ENCODE data around the gene CD300LF.

The CD300LF gene

DNA sequence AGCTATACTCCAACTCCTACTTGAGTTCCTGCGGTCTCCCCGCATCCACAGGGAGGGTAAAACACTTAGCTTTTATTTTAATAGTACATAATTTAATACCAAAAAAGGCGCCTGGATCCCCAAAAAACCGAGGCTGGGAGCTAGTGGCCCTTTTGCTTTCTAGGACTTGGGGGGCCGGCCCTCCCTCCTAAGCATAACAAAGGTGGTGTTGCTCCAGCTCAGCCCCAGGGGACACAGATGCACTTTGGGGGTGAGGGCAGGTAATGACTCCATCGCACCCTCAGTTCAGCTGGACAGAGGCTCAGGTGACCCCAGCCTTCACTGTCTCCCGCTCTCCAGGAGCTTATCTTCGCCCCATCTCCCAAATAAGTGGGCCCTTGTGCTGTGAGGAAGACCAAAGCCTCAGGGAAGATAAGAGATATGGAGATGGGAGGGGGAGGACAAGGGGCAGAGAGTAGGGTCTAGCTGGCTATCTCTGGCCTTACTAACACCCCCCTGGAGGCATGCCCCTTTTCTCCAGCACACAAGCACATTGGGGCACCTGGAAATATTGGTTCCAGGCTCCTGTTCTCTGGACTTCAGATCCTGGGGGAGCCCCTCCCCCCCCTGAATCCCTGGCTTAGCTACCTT is 32.9 kb upstream of the CD300LF start:
- DNase-seq = no peak

DNA sequence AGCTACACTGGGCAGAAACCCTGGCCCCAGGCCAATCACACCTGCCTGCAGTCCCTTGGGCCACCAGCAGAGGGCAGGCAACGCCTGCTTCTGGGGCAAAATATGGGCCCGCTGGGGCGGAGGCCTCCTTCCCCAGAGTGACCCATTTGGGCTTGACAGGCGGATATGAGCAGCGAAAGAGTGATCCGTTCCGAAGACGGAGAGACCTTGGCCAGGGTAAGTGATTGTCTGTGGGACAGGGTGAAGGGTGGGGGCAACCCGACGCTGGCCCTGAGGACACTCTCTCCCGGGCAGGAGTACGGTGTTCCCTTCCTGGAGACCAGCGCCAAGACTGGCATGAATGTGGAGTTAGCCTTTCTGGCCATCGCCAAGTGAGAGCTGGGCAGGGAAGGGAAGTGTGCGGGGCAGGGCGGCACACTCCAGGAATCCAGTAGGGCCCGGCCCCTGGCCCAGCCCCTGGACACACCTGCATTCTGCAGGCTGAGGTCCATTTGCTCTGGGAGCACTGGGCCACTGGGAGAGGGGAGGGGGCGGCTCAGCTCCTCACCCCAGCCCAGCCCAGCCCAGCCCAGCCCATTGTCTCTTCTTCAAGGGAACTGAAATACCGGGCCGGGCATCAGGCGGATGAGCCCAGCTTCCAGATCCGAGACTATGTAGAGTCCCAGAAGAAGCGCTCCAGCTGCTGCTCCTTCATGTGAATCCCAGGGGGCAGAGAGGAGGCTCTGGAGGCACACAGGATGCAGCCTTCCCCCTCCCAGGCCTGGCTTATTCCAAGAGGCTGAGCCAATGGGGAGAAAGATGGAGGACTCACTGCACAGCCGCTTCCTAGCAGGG is 32.2 kb upstream of the CD300LF start:
- peak; percentile 58 to 86 (median 78) for DNase-seq

DNA sequence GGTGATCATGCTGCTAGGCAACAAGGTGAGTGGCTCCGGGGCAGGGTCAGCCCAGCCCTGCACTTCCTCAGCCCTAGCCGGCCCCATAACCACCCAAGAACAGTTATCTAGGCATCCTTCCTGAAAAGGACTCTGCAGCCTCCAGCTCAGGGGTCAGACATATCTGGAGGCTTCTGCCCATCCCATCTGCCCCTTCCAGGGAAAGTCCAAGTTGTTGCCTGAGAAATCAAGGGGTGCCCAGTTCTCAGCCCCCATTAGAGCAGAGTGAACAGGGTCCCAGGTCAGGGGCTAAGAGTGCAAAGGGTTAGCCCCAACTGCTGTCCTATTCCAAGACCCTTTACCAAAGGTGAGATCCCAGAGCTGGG is 31.6 kb upstream of the CD300LF start:
- no peak for DNase-seq

DNA sequence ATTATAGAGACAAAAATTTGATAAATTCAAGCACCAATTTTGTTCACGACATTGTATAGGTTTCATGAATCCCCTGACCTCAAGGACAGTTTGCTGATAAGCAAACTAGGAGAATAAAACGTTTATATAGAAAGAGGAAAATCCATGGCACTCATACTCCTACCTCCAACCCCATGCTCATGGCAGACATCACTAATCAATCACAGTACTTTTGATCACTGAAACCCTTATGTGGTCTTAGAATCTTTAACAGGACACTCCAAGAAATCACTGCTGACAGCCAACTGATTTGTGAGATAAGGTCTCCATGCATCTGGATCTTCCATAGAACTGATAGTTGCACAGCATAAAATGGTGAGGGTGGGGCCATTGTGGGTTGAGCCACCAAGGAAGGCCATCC is 31.0 kb upstream of the CD300LF start:
- DNase-seq = no peak

DNA sequence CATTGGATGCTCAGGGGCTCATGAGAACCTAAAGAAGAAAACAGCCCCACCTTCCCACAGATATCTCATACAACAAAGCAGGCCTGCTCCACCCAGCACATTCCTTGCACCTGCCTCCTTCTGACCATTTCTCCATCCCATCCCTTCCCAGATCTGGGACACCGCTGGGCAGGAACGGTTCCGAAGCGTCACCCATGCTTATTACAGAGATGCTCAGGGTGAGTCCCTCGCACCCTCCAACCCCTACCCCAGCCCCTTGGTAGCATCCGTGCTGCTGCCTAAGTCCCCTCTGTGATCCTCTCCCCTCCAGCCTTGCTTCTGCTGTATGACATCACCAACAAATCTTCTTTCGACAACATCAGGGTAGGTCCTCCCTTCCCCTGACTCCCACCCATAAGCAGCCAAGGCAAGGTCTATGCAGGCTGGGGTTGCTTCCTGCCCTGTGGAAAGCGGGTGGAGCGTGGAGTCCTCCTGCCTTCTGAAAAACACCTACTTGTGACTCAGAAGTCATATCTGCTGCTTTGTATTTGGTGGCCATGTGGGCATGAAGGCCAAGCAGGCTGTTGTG is 30.3 kb upstream of the CD300LF start:
- DNase-seq = no peak

DNA sequence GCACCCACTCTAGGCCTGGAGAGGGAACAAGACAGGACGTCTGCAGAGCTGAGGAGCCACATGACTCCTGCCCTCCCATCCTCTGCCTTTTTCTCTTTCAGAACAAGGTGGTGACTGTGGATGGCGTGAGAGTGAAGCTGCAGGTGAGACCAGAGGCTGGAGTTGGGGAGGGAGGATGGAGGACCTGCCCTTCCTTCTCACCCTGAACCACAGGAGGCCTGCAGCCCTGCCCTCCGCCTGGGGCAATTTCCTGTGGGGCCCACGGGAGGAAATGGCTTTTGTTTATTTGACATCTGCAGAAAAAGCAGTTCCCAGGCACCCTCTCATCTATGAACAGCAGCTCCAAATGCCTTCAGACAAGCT is 29.4 kb upstream of the CD300LF start:
- peak in 5 of 6 experiments; percentile 13 to 65 (median 41) for DNase-seq

DNA sequence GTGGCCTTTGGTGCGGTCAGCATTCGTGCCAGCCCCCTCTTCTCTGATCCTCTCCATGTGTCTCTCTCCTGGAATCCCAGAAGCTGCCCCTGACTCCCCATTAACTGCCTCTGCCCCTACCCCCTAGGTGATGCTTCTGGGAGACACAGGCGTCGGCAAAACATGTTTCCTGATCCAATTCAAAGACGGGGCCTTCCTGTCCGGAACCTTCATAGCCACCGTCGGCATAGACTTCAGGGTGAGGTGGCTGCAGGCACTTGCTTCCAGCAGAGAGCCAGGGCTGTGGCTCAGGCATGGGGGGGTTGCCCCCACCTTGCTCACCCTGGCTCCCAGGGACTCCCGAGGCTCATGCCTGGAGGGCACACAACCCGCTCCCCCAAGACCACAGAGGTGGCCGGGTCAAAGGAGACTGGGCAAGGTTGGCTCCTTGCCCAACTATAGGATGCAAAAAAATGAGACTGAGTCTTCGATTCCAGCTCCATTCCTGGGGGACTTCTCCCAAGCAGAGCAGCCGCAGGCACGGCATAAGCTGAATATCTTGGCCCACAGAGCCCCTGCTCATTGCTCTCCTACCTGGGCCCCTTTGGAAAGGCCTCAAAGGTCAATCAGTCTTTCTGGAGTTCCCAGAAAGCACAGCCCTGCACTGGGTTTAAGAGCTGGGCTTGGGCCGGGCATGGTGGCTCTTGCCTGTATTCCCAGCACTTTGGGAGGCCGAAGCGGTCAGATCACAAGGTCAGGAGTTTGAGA is 28.1 kb upstream of the CD300LF start:
- no peak for DNase-seq

DNA sequence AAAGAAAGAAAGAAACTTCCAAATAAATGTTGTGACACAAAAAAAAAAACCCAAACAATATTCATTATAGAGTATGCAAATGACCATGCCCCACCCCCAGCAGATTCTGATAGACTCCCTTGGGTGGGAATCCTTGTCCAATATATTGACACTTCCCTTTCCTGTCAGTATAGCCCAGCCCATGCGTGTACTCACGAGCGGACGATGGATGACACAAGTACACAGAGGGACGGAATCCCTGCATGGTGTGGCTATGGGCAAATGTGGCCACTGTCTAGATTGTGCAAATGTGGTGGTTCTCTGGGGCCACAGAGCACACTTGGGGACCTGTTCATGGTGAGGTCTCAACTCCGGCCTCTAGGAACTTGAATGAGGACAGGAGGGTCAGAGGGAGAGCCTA is 27.4 kb upstream of the CD300LF start:
- no peak for DNase-seq

DNA sequence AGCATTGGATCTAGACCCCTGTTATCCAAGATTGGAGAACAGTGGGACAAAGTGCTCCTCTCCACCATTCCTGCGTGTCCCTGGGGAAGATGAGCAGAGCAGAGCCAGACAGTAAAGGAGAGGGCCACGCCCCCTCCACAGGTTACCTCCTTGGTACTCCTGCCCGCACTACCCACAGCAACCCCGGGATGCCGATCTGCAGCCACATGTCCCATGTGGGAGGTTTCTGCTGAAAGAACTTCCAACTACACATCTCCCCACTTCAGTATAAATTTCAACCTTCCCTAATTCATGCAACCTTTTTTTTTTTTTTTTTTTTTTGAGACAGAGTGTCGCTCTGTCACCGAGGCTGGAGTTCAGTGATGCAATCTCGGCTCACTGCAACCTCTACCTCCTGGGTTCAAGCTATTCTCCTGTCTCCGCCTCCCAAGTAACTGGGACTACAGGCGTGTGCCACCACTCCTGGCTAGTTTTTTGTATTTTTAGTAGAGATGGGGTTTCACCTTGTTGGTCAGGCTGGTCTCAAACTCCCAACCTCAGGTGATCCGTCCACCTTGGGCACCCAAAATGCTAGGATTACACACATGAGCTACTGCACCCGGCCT is 26.6 kb upstream of the CD300LF start:
- DNase-seq = peak in 2 of 6 experiments; percentile 22 to 28

DNA sequence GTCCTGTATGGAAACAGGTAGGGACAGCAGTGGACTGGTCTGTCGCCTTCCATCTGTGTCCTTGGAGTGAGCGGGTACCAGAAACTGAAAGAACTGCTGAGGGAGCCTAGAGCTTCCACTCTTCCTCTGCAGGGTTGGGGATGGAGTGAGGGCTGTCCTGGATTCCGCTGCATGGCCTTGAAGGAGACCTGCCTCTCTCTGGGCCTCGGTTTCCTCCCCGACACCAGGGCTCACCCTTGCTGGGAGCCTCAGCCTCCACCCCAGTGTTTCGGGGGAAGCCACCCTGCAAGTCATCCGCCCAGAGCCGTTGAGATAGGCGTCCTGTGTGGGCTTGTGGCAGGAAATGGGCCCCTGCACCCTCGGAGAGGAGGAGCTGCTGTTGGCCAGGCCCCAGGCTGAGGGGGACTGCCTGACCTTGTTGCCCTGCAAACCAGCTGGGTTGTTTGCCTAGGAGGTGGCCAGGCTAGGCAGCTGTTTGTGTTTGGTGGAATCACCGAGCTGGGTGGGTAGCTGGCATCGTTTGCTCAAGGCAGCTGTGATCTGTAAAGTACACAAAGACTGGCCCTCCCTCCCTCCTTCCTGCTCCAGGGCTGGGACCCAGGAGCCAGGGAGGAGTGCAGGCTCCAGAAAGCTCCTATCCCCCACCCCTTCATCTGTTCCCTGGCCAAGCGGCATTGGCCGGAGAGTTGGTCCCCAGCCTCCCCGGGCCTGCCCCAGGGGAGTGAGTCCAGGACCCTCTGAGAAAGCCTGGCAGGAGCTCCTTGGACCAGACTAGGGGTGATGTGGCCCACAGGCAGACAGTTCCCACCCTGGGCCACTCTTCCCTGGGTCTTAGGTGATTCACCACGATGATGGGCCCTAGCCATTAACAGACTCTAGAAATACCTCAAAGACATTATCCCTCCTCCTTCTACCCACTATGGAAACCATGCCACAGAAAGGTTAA is 25.6 kb upstream of the CD300LF start:
- DNase-seq = peak in 5 of 6 experiments; percentile 31 to 70 (median 62)

DNA sequence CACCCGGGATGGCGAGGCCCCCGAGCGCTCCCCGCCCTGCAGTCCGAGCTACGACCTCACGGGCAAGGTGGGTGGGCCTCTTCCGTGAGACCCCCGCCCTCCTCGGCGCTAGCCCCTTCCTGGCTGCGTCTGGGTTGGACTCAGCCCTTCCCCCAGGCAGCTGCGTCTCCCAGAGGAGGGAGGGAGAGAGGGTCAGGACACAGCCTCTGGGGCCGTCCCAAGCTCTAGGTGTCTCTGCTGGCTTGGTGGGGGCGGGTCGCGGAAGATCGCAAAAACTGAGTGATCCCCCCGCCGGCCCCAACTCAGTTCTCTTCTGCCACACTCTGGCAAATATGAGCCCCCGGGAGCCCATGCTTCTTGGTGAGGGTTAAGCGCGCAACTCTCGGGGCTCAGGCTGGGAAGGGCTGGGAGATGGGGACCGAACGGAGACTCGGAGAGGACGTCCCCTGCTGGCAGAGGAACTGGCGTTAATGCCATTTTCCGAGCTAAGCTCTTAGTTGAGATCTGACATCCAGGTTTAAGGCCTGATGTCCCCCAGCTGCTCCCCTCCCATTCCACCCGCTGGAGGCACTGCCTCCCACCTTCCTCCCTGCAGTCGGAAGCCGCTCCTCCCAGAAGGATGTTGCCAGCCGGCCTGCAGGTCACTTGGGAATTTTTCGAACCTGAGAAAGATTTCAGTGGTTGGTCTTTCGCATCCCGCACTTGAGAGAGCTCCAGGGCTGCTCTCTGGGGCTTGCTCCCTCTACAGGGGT is 24.8 kb upstream of the CD300LF start:
- peak in 5 of 6 experiments; percentile 20 to 41 (median 36) for DNase-seq

DNA sequence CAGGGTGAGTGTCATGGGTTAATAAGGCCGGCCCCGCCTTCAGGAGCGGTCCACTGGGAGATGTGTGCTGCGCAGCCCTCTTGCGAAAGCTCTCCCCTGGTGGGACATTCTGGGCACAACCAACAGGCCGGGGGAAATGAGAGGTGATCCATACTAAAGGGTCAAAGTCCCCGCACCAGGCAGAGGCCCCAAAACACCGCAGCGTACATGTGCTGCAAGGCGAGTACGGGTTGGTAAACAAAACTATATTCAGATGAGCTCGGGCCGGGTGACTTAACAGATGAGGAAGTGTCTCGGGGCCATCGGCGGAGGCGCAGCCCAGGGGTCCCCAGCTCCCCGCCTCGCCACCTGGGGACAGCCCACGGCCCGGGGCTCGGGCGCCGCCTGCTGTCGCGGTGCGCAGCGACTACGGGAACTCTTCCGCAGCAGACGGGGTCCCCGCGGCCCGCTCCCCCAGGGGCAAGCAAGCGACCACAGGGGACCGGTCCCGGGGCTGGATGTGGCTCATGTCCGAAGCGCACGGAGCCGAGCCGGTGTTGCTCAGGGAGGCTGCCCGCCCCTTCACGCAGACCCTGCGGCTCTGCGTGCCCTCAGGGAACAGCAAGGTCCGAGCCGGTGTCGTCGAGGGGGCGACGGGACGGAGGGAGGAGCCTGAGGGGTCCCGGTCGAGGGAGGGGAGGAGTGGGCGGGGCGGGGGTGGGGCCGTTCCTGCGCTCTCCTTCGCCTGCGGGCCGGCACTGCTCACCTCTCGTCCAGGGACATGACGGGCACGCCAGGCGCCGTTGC is 24.0 kb upstream of the CD300LF start, which contains the start of gene RAB37:
Gene RAB37 (plus strand): TSS at position 744 of the 786 bp plus-strand sequence. CDS start 17 bp downstream, at position 761.
- peak in 4 of 6 experiments; percentile 33 to 46 (median 44) for DNase-seq

DNA sequence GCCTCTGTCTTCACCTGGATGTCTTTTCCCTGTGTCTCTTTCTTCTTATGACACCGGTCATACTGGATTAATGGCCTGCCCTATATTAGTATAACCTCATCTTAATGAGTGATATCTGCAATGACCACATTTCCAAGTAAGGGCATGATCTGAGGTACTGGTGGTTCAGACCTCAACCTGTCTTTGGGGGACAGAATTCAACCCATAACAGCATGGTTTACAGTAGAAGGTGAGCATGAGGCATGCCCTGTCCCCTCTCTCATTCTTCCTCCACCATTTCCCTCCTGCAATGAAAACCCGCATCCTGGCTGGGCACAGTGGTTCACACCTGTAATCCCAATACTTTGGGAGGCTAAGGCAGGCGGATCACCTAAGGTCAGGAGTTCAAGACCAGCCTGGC is 21.5 kb upstream of the CD300LF start:
- DNase-seq = no peak

DNA sequence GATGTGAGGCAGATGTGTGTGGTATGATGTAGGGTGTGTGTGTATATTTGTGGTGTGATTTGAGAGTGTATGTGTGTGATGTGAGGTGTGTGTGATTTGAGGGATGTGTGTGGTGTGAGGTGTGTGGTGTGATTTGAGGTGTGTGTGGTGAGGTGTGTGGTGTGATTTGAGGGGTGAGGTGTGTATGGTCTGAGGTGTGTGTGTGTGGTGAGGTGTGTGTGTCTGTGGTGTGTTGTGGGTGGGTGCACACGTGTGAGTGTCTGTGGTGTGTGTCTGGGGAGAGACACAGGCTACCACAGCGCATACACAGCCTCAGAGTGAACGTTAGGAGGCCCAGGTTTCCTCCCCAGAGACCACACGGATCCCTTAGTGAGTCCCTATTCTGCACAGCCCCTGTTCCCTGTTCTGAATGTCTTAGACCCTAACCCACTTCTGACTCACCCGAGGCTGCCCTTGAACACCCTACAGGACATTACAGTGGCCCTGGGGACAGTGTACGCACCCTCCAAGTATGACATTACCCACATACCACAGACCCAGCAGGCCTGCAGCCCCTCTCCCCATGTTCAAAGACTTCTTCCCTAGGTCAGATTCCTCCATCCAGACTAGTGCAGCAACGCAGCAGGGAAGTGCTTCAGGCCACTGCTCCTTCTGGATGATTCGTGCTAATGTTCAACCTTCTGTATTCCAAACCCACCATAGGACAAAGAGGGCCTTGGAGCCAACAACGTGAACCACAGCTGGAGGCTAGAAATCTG is 20.8 kb upstream of the CD300LF start:
- no peak for DNase-seq

DNA sequence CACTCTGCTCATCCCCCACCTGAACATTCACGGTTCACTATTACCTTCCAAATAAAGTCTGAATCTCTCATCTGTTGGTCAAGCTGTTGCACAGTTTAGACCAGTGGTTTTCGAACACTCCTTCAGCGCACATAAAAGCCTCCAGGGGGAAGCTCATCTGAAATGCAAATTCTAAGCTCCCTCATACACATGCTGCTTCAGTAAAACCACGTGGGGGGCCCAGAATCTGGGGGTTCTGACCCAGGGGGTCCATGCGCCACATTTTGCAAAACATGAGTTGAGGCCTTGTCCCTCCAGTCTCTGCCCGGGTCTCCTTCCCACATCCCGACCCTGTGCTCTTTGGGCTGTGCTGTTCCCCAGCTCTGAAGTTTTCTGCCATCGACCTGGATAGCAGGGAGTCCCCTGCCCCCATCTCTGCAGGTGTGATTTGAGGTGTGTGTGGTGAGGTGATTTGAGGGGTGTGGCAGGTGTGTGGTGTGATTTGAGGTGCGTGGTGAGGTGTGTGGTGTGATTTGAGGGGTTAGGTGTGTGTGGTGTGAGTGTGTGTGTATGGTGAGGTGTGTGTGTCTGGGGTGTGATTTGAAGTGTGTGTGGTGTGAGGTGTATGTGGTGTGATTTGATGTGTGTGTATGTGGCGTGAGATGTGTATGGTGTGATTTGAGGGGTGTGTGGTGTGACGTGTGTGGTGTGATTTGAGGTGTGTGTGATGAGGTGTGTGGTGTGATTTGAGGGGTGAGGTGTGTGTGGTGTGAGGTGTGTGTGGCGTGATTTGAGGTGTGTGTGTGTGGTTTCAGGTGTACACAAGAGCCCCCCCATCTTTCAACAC is 19.5 kb upstream of the CD300LF start:
- DNase-seq = no peak

DNA sequence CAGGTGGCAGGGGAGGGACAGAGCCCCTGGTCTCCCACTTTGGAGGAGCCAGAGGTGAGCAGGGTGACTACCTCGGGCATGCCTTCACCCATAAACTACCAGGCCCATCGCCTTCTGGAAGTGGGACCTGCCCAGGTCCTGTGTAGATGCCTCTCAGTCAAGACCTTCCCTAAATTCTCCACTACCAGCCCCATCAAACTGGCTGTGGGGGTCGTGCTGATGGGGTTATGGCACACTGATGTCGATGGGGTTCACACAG is 18.6 kb upstream of the CD300LF start:
- no peak for DNase-seq

DNA sequence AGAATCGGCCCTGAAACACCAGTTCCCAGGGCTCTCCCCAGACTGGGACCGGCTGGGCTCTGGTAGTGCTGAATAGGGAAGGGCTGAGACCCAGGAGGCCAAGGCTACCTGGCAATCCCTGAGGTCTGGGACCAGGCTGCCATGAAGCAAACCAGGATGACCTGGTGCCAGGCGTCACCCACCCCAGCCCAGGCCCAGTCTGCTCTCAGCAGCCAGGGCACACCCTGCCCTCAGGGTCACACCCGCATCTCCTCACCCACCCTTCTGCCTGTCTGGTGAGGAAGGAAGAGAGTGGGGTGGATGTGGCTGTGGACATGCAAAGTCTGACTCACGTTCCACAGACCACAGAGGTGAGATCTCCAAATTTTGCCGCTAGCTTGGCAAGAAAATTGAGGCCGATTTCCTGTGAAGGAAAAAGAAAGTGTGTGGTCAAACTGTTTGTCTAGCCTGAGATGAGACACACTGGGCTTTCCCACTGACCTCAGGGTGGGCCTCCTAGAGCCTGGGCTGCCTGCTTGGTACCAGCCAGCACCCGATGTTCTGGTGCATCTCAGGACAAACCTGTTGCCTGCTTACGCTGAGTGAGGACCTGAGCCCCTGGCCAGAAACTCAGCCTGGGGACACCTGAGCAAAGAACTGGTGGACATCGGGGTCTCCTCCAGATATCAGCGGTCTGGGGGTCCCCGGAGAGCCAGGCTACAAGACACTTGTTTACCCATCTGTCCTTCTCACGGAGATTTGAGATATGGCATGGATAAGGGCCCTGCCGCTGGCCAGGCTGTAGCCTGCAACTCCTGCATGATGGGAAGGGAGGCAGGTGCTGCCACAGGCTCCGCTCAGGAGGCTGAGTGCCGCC is 18.0 kb upstream of the CD300LF start:
- DNase-seq = no peak

DNA sequence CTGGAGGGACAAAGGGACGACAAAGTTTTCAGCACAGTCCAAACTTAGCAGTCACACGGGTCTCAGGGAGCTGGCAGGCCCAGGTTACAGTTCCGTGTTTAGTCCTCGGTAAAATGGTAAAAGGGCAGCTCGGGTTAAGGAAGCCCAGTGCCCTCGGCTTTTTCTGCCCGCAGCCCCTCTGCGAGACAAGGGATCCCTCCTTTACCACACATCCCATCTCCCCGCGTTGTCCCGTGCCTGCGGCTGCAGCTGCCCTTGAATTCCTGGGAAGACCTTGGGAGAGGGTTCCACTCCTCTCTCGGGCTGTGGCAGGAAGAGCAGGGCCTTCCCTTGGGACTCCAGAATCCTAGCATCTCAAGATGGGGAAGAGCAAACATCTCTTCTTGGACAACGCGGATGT is 17.1 kb upstream of the CD300LF start:
- DNase-seq = no peak
